IPS DF 6.9 (cell line): ENCODE results near the gene NCK2.

ENCODE experiments used
- DNase-seq: peaks from one replicate; pipeline ENCODE4 v3.0.0-alpha.2; 2013; ENCODE audit warnings: low read depth, low spot score
- H3K27ac ChIP-seq: one replicate; pipeline ENCODE4 v1.5.1; 2013; ENCODE audit warnings: low read length, control low read depth
- H3K27me3 ChIP-seq: 2 replicates; pipeline ENCODE4 v1.6.1; 2013; ENCODE audit warnings: mild to moderate bottlenecking, low read length; ENCODE audit not compliant: control insufficient read depth, insufficient read depth
- H3K36me3 ChIP-seq: 2 replicates; pipeline ENCODE4 v1.6.1; 2013; ENCODE audit warnings: low read length; ENCODE audit not compliant: control insufficient read depth, insufficient read depth
- H3K4me1 ChIP-seq: 2 replicates; pipeline ENCODE4 v1.6.1; 2013; ENCODE audit warnings: low read length; ENCODE audit not compliant: control insufficient read depth, insufficient read depth
- H3K4me3 ChIP-seq: 2 replicates; pipeline ENCODE4 v1.5.1; 2013; ENCODE audit warnings: mild to moderate bottlenecking, low read length
- H3K9me3 ChIP-seq: 2 replicates; pipeline ENCODE4 v1.6.1; 2013; ENCODE audit warnings: low read length, inconsistent platforms; ENCODE audit not compliant: control insufficient read depth, insufficient read depth
- WGBS: extraction: QIAGEN DNeasy Blood & Tissue Kit; methylation state at CpG from one replicate; pipeline ENCODE4 v1.1.7; 2013; ENCODE audit warnings: mixed read lengths, missing lambda C conversion rate; ENCODE audit not compliant: insufficient read length, insufficient coverage; 5-methylcytosine and 5-hydroxymethylcytosine counted together

NCK2 gene

GRCh38 chr2:105842555-105842954 is 97.8 kb downstream of the NCK2 start:
- Histone ChIP-seq H3K27me3 (no peaks in the 10 kb centered on the region), H3K27ac (no peak overlapping the region), H3K9me3 (no peaks in the 10 kb centered on the region), H3K4me1 (peaks cover 8% of the 10 kb centered on the region; the same call in 1 of the 2 replicates), H3K4me3 (no peak overlapping the region), H3K36me3 (no peaks in the 10 kb centered on the region)
- no peak for DNase-seq
- no CpG with 5 or more reads among the region's 4 CpGs for WGBS

- no peaks in the 10 kb centered on the region for H3K36me3 ChIP-seq
- H3K27ac ChIP-seq: no peak overlapping the region
- peaks cover 6% of the 10 kb centered on the region; the same call in 1 of the 2 replicates for H3K4me1 ChIP-seq
- WGBS: no CpG with 5 or more reads among the region's 12 CpGs
- H3K4me3 ChIP-seq: no peak overlapping the region
- H3K27me3 ChIP-seq: no peaks in the 10 kb centered on the region
- DNase-seq: no peak
- no peaks in the 10 kb centered on the region for H3K9me3 ChIP-seq
Observed at GRCh38 chr2:105843476-105844374, 99.0 kb downstream of the NCK2 start.

GRCh38 chr2:105845976-105846375 is 101.3 kb downstream of the NCK2 start:
- H3K27me3 ChIP-seq: no peaks in the 10 kb centered on the region
- no peaks in the 10 kb centered on the region for H3K9me3 ChIP-seq
- no peak overlapping the region for H3K27ac ChIP-seq
- whole genome bisulfite sequencing: no CpG with 5 or more reads among the region's 3 CpGs
- H3K36me3 ChIP-seq: no peaks in the 10 kb centered on the region
- no peak for DNase-seq
- no peak overlapping the region for H3K4me3 ChIP-seq
- H3K4me1 ChIP-seq: peaks cover 3% of the 10 kb centered on the region; the same call in 1 of the 2 replicates

- DNase-seq: no peak
- WGBS: no CpG with 5 or more reads among the region's 2 CpGs
Observed at GRCh38 chr2:105847056-105847455, 102.3 kb downstream of the NCK2 start.

GRCh38 chr2:105848367-105848766 is 103.7 kb downstream of the NCK2 start:
- no peaks in the 10 kb centered on the region for H3K36me3 ChIP-seq
- H3K4me1 ChIP-seq: peaks cover 1% of the 10 kb centered on the region; the same call in 1 of the 2 replicates
- no CpG with 5 or more reads among the region's 7 CpGs for WGBS
- H3K4me3 ChIP-seq: no peak overlapping the region
- DNase-seq: no peak
- H3K9me3 ChIP-seq: no peaks in the 10 kb centered on the region
- H3K27ac ChIP-seq: no peak overlapping the region
- no peaks in the 10 kb centered on the region for H3K27me3 ChIP-seq

More at GRCh38 chr2:105847056-105847455, 102.3 kb downstream of the NCK2 start:
- Histone ChIP-seq H3K9me3 (no peaks in the 10 kb centered on the region), H3K4me1 (peaks cover 1% of the 10 kb centered on the region; the same call in 1 of the 2 replicates), H3K27ac (no peak overlapping the region), H3K27me3 (no peaks in the 10 kb centered on the region), H3K4me3 (no peak overlapping the region), H3K36me3 (no peaks in the 10 kb centered on the region)

GRCh38 chr2:105849431-105850179 is 104.9 kb downstream of the NCK2 start:
- Histone ChIP-seq H3K9me3 (no peaks in the 10 kb centered on the region), H3K27me3 (no peaks in the 10 kb centered on the region), H3K36me3 (no peaks in the 10 kb centered on the region), H3K4me3 (no peak overlapping the region), H3K4me1 (no peaks in the 10 kb centered on the region; the same call in 1 of the 2 replicates), H3K27ac (no peak overlapping the region)
- no CpG with 5 or more reads among the region's 4 CpGs for WGBS
- no peak for DNase-seq

- no peaks in the 10 kb centered on the region for H3K27me3 ChIP-seq
- no peak overlapping the region for H3K27ac ChIP-seq
- no CpG with 5 or more reads among the region's 10 CpGs for WGBS
- no peak overlapping the region for H3K4me3 ChIP-seq
- no peaks in the 10 kb centered on the region; the same call in 1 of the 2 replicates for H3K4me1 ChIP-seq
- no peaks in the 10 kb centered on the region for H3K9me3 ChIP-seq
- no peak for DNase-seq
- H3K36me3 ChIP-seq: peaks cover 3% of the 10 kb centered on the region; the same call in 1 of the 2 replicates
Observed at GRCh38 chr2:105852066-105852465, 107.4 kb downstream of the NCK2 start.

GRCh38 chr2:105853354-105854088 is 108.8 kb downstream of the NCK2 start:
- H3K9me3 ChIP-seq: no peaks in the 10 kb centered on the region
- H3K36me3 ChIP-seq: peaks cover 3% of the 10 kb centered on the region; the same call in 1 of the 2 replicates
- DNase-seq: no peak
- no peaks in the 10 kb centered on the region for H3K27me3 ChIP-seq
- no peak overlapping the region for H3K4me3 ChIP-seq
- H3K27ac ChIP-seq: no peak overlapping the region
- H3K4me1 ChIP-seq: no peaks in the 10 kb centered on the region; the same call in 1 of the 2 replicates
- no CpG with 5 or more reads among the region's 6 CpGs for WGBS

GRCh38 chr2:105854972-105855371 is 110.3 kb downstream of the NCK2 start:
- Histone ChIP-seq H3K4me1 (no peaks in the 10 kb centered on the region; the same call in 1 of the 2 replicates), H3K27ac (no peak overlapping the region), H3K9me3 (no peaks in the 10 kb centered on the region), H3K27me3 (no peaks in the 10 kb centered on the region), H3K36me3 (peaks cover 3% of the 10 kb centered on the region; the same call in 1 of the 2 replicates), H3K4me3 (no peak overlapping the region)
- no CpG with 5 or more reads among the region's 16 CpGs for WGBS
- no peak for DNase-seq

GRCh38 chr2:105856581-105856980 is 111.9 kb downstream of the NCK2 start:
- Histone ChIP-seq H3K36me3 (peaks cover 3% of the 10 kb centered on the region; the same call in 1 of the 2 replicates), H3K27me3 (no peaks in the 10 kb centered on the region), H3K4me1 (no peaks in the 10 kb centered on the region; the same call in none of the 2 replicates), H3K4me3 (no peak overlapping the region), H3K9me3 (no peaks in the 10 kb centered on the region), H3K27ac (no peak overlapping the region)
- DNase-seq: no peak
- WGBS: no CpG with 5 or more reads among the region's 3 CpGs
